K562 (cell line): Measurements from ENCODE around the gene MYH9. TPM values are rescaled to one million over a fixed set of nuclear protein-coding genes. Genes with fewer than 3 reads are reported as not detected.
A peak's percentile ranks its signal among the peaks of the same experiment; 100 is the strongest.

Experiments used
- ATF4 ChIP-seq: fragments of 450-650 bp; formaldehyde crosslinking; IDR thresholded peaks from 2 replicates; pipeline ENCODE4 v1.4.0; 2022; ENCODE audit warnings: mild to moderate bottlenecking, moderate library complexity
- BDP1 ChIP-seq: IDR thresholded peaks from 3 replicates; pipeline ENCODE4 v1.6.1; 2011; ENCODE audit not compliant: insufficient read length, insufficient read depth
- CHAMP1 ChIP-seq: fragments of 450-650 bp; IDR thresholded peaks from 2 replicates; pipeline ENCODE4 v1.6.1; 2016; ENCODE audit warnings: mild to moderate bottlenecking
- EP400 ChIP-seq: fragments of 450-650 bp; IDR thresholded peaks from 2 replicates; pipeline ENCODE4 v1.6.1; 2017; ENCODE audit warnings: antibody characterized with exemption, mild to moderate bottlenecking, moderate library complexity
- GABPB1 ChIP-seq: sonication (generic); formaldehyde crosslinking; IDR thresholded peaks from 2 replicates; pipeline ENCODE4 v1.8.0; 2022; ENCODE audit warnings: mild to moderate bottlenecking, missing genetic modification reagents
- GATA2 ChIP-seq: sonication (generic); formaldehyde crosslinking; IDR thresholded peaks from 2 replicates; pipeline ENCODE4 v1.4.0; 2020; ENCODE audit warnings: mild to moderate bottlenecking, missing genetic modification reagents
- GATAD2B ChIP-seq: fragments of 450-650 bp; IDR thresholded peaks from 2 replicates; pipeline ENCODE4 v1.6.1; 2017; ENCODE audit warnings: mild to moderate bottlenecking, borderline replicate concordance
- HNRNPUL1 ChIP-seq: fragments of 200-400 bp; formaldehyde crosslinking; IDR thresholded peaks from 2 replicates; pipeline ENCODE4 v1.6.1; 2017; ENCODE audit warnings: low read length
- MNT ChIP-seq, 2 experiments: fragments of 450-650 bp; conservative IDR thresholded peaks; 2 replicates each; pipeline ENCODE4 v1.6.1; 2017; ENCODE audit warnings: mild to moderate bottlenecking in 2 of 2, moderate library complexity in 2 of 2
- NCOR1 ChIP-seq: fragments of 450-650 bp; IDR thresholded peaks from 2 replicates; pipeline ENCODE4 v1.6.1; 2016; ENCODE audit warnings: mild to moderate bottlenecking, moderate library complexity
- PHF20 ChIP-seq: fragments of 450-650 bp; IDR thresholded peaks from 2 replicates; pipeline ENCODE4 v1.6.1; 2018; ENCODE audit not compliant: partially characterized antibody
- RBBP5 ChIP-seq: fragments of 200-600 bp; sonication (generic); IDR thresholded peaks from 2 replicates; pipeline ENCODE4 v1.6.1; 2012; ENCODE audit warnings: borderline replicate concordance, mild to moderate bottlenecking, low read length, control low read depth, inconsistent platforms; ENCODE audit not compliant: insufficient read depth, poor library complexity, severe bottlenecking
- SOX6 ChIP-seq: fragments of 450-650 bp; IDR thresholded peaks from 2 replicates; pipeline ENCODE4 v1.6.1; 2014; ENCODE audit warnings: mild to moderate bottlenecking
- THRB ChIP-seq: fragments of 450-650 bp; formaldehyde crosslinking; conservative IDR thresholded peaks from 2 replicates; pipeline ENCODE4 v1.4.0; 2022; ENCODE audit warnings: mild to moderate bottlenecking, missing genetic modification characterization
- ZBTB1 ChIP-seq: sonication (generic); formaldehyde crosslinking; IDR thresholded peaks from 2 replicates; pipeline ENCODE4 v1.8.1; 2023; ENCODE audit warnings: missing genetic modification reagents, low read depth, mild to moderate bottlenecking, borderline replicate concordance
- ZBTB33 ChIP-seq: sonication (generic); formaldehyde crosslinking; IDR thresholded peaks from 2 replicates; pipeline ENCODE4 v1.8.1; 2023; ENCODE audit warnings: mild to moderate bottlenecking, missing genetic modification reagents
- ZEB2 ChIP-seq: fragments of 450-650 bp; IDR thresholded peaks from 2 replicates; pipeline ENCODE4 v1.6.1; 2016
- ZNF12 ChIP-seq: sonication (generic); formaldehyde crosslinking; IDR thresholded peaks from 2 replicates; pipeline ENCODE4 v1.4.0; 2020; ENCODE audit warnings: mild to moderate bottlenecking, missing genetic modification reagents
- ZNF263 ChIP-seq: sonication (generic); formaldehyde crosslinking; IDR thresholded peaks from 2 replicates; pipeline ENCODE4 v1.8.0; 2022; ENCODE audit warnings: mild to moderate bottlenecking, missing genetic modification reagents, borderline replicate concordance
- ZNF583 ChIP-seq: fragments of 250-450 bp; sonication (Bioruptor Pico); IDR thresholded peaks from 2 replicates; pipeline ENCODE4 v1.4.0; 2020
- polyA plus RNA-seq, 8 experiments: library from polyadenylated mRNA; depleted of rRNA in 4 of 8; stranded (reverse) in 5 of 8; unstranded in 3 of 8; fragments of >200 nt; fragmentation: Nextera tagmentation in 2 of 8; fragmentation: Illumina TruSeq in 1 of 8; extraction: Ambion mirVana in 2 of 8; extraction: Trizol in 1 of 8; gene quantifications; 2 replicates each; pipeline versions ENCODE4 v1.2.1 to v1.2.3, GENCODE V29; 2011 to 2014; ENCODE audit warnings: inconsistent platforms in 1 of 8, missing spikeins in 1 of 8
- total RNA-seq, 7 experiments: library from RNA; depleted of rRNA in 6 of 7; stranded (reverse); fragments of >200 nt in 6 of 7; fragmentation: Illumina TruSeq in 2 of 7; extraction: Trizol in 2 of 7; gene quantifications; 2 replicates each; pipeline versions ENCODE4 v1.2.1 to v1.2.3, GENCODE V29; 2011 to 2021; ENCODE audit warnings: low replicate concordance in 1 of 7

Gene MYH9
- total and polyA plus RNA-seq, 9 of the 15 experiments (the other 6 are each of a cell fraction or from before 2014, with no cell fraction given), result 0.71 to 111 (median 24.6) TPM

- TF ChIP-seq ZBTB33 (CRISPR knock-in tag) (no peak), MNT (conservative IDR thresholded peaks at IDR 0.05) (peak; percentile 37 to 53; a peak in 2 of 4 replicates), SOX6 (no peak), RBBP5 (peak; percentile 58), EP400 (peak; percentile 51), HNRNPUL1 (no peak), ZNF263 (CRISPR knock-in tag) (no peak), ATF4 (no peak), NCOR1 (peak; percentile 18; the same call in 1 of the 2 replicates), ZEB2 (0 out of 2 replicates have a peak, but pooled peaks have one; percentile 21), ZNF583 (CRISPR knock-in tag) (no peak), BDP1 (no peak), CHAMP1 (no peak), ZNF12 (CRISPR knock-in tag) (peak; percentile 23; the same call in 1 of the 2 replicates), GABPB1 (CRISPR knock-in tag) (peak; percentile 61; the same call in 1 of the 2 replicates), GATAD2B (0 out of 2 replicates have a peak, but pooled peaks have one; percentile 40), ZBTB1 (no peak; the same call in 1 of the 2 replicates), PHF20 (no peak), THRB (CRISPR knock-in tag) (no peak), GATA2 (CRISPR knock-in tag) (0 out of 2 replicates have a peak, but pooled peaks have one; percentile 22)
These were observed 663 bp downstream of the MYH9 start (continued) for GRCh38 chr22:36386900-36387708.
